Memory B cell (primary cell): ENCODE measurements around the gene TTLL8.

ENCODE experiments used
- ATAC-seq: fragments of 150-1000 bp; cut with Tn5 transposase; 2 replicates; pipeline ENCODE4 v1.10.0; 2021; ENCODE audit warnings: low read depth, mild to moderate bottlenecking, moderate library complexity
- DNase-seq, 2 donors: peaks; one replicate each; pipeline ENCODE4 v3.0.0; 2022; ENCODE audit warnings: low spot score in 2 of 2
- H3K27ac Mint-ChIP-seq: one replicate; pipeline ENCODE4 v1.8.0; 2022; ENCODE audit warnings: mild to moderate bottlenecking, moderate library complexity, mixed read lengths
- H3K27me3 Mint-ChIP-seq: one replicate; pipeline ENCODE4 v1.8.0; 2022; ENCODE audit warnings: mixed read lengths
- H3K36me3 Mint-ChIP-seq: one replicate; pipeline ENCODE4 v1.8.0; 2022; ENCODE audit warnings: mild to moderate bottlenecking, mixed read lengths
- H3K4me1 Mint-ChIP-seq: one replicate; pipeline ENCODE4 v1.8.0; 2022; ENCODE audit warnings: mixed read lengths
- H3K4me3 Mint-ChIP-seq: one replicate; pipeline ENCODE4 v1.8.0; 2022; ENCODE audit warnings: mild to moderate bottlenecking, moderate library complexity, mixed read lengths
- H3K9me3 Mint-ChIP-seq: one replicate; pipeline ENCODE4 v1.8.0; 2022; ENCODE audit warnings: mixed read lengths

Gene TTLL8

GRCh38 chr22:50058061-50058905 is at the start of gene TTLL8:
Gene TTLL8, minus strand, starts transcription at chr22:50058298.
- H3K4me3 Mint-ChIP-seq, result peak within 1 kb of the TSS; percentile 51
- ATAC-seq (peak; percentile 21), DNase-seq (no peak)
- H3K9me3 Mint-ChIP-seq, result peaks cover 5% of the 10 kb centered on the region
- peaks cover 19% of the 10 kb centered on the region for H3K4me1 Mint-ChIP-seq
- no peak within 1 kb of the TSS for H3K27ac Mint-ChIP-seq
- H3K36me3 Mint-ChIP-seq, result no peaks in the 10 kb centered on the region
- H3K27me3 Mint-ChIP-seq, result peaks cover 29% of the 10 kb centered on the region

GRCh38 chr22:50107529-50107928 is 49.4 kb upstream of the TTLL8 start:
- Mint-ChIP-seq H3K4me1 (peaks cover 8% of the 10 kb centered on the region), H3K9me3 (no peaks in the 10 kb centered on the region), H3K4me3 (no peak overlapping the region), H3K27me3 (peaks cover 7% of the 10 kb centered on the region), H3K36me3 (no peaks in the 10 kb centered on the region), H3K27ac (no peak overlapping the region)
- DNase-seq (no peak), ATAC-seq (no peak)

- Mint-ChIP-seq H3K27me3 (peaks cover 8% of the 10 kb centered on the region), H3K36me3 (no peaks in the 10 kb centered on the region), H3K9me3 (no peaks in the 10 kb centered on the region), H3K4me3 (no peak overlapping the region), H3K27ac (no peak overlapping the region), H3K4me1 (peaks cover 13% of the 10 kb centered on the region)
- DNase-seq, result no peak
- peak; percentile 49 for ATAC-seq
Observed at GRCh38 chr22:50105208-50106100, 47.4 kb upstream of the TTLL8 start.

- Mint-ChIP-seq H3K4me1 (peaks cover 13% of the 10 kb centered on the region), H3K4me3 (no peak overlapping the region), H3K9me3 (no peaks in the 10 kb centered on the region), H3K27ac (no peak overlapping the region), H3K36me3 (no peaks in the 10 kb centered on the region), H3K27me3 (peaks cover 10% of the 10 kb centered on the region)
- no peak for ATAC-seq
- DNase-seq, result no peak
Observed at GRCh38 chr22:50104141-50104544, 46.0 kb upstream of the TTLL8 start.

GRCh38 chr22:50102946-50103345 is 44.8 kb upstream of the TTLL8 start:
- Mint-ChIP-seq H3K9me3 (no peaks in the 10 kb centered on the region), H3K36me3 (no peaks in the 10 kb centered on the region), H3K4me1 (peaks cover 13% of the 10 kb centered on the region), H3K4me3 (no peak overlapping the region), H3K27ac (no peak overlapping the region), H3K27me3 (peaks cover 12% of the 10 kb centered on the region)
- no peak for DNase-seq
- peak; percentile 79 for ATAC-seq

GRCh38 chr22:50101870-50102565 is 43.9 kb upstream of the TTLL8 start:
- H3K36me3 Mint-ChIP-seq, result no peaks in the 10 kb centered on the region
- H3K4me3 Mint-ChIP-seq, result no peak overlapping the region
- H3K9me3 Mint-ChIP-seq, result no peaks in the 10 kb centered on the region
- DNase-seq (no peak), ATAC-seq (peak; percentile 52)
- H3K27me3 Mint-ChIP-seq, result peaks cover 12% of the 10 kb centered on the region
- peaks cover 13% of the 10 kb centered on the region for H3K4me1 Mint-ChIP-seq
- H3K27ac Mint-ChIP-seq, result no peak overlapping the region

- ATAC-seq (no peak), DNase-seq (no peak)
- Mint-ChIP-seq H3K4me3 (no peak overlapping the region), H3K4me1 (peaks cover 9% of the 10 kb centered on the region), H3K27me3 (peaks cover 18% of the 10 kb centered on the region), H3K27ac (no peak overlapping the region), H3K9me3 (no peaks in the 10 kb centered on the region), H3K36me3 (no peaks in the 10 kb centered on the region)
Observed at GRCh38 chr22:50098052-50098451, 40.0 kb upstream of the TTLL8 start.

- no peak for DNase-seq
- Mint-ChIP-seq H3K4me3 (no peak overlapping the region), H3K27me3 (peaks cover 6% of the 10 kb centered on the region), H3K4me1 (no peaks in the 10 kb centered on the region), H3K36me3 (peaks cover under 1% of the 10 kb centered on the region), H3K9me3 (peaks cover 3% of the 10 kb centered on the region), H3K27ac (no peak overlapping the region)
- ATAC-seq, result no peak
Observed at GRCh38 chr22:50092342-50092741, 34.2 kb upstream of the TTLL8 start.

GRCh38 chr22:50091092-50091768 is 33.1 kb upstream of the TTLL8 start:
- H3K4me3 Mint-ChIP-seq, result no peak overlapping the region
- no peak for ATAC-seq
- peaks cover 7% of the 10 kb centered on the region for H3K27me3 Mint-ChIP-seq
- peaks cover 6% of the 10 kb centered on the region for H3K36me3 Mint-ChIP-seq
- H3K4me1 Mint-ChIP-seq, result no peaks in the 10 kb centered on the region
- no peak overlapping the region for H3K27ac Mint-ChIP-seq
- DNase-seq, result no peak
- peaks cover 10% of the 10 kb centered on the region for H3K9me3 Mint-ChIP-seq

- Mint-ChIP-seq H3K4me3 (no peak overlapping the region), H3K36me3 (peaks cover 6% of the 10 kb centered on the region), H3K9me3 (peaks cover 10% of the 10 kb centered on the region), H3K27ac (no peak overlapping the region), H3K4me1 (peaks cover 1% of the 10 kb centered on the region), H3K27me3 (peaks cover 6% of the 10 kb centered on the region)
- DNase-seq, result no peak
- no peak for ATAC-seq
Observed at GRCh38 chr22:50090412-50090714, 32.3 kb upstream of the TTLL8 start.

- H3K4me1 Mint-ChIP-seq, result peaks cover 5% of the 10 kb centered on the region
- no peak within 1 kb of the TSS for H3K4me3 Mint-ChIP-seq
- H3K27ac Mint-ChIP-seq, result no peak within 1 kb of the TSS
- peaks cover 10% of the 10 kb centered on the region for H3K9me3 Mint-ChIP-seq
- H3K36me3 Mint-ChIP-seq, result peaks cover 6% of the 10 kb centered on the region
- H3K27me3 Mint-ChIP-seq, result peaks cover 8% of the 10 kb centered on the region
- ATAC-seq (no peak), DNase-seq (no peak)
Observed at GRCh38 chr22:50089682-50090411, 31.7 kb upstream of the TTLL8 start, which contains the start of gene MOV10L1. Gene MOV10L1, plus strand, starts transcription at chr22:50090006. Its CDS starts 83 bp downstream, at chr22:50090089.

- Mint-ChIP-seq H3K27me3 (peaks cover 8% of the 10 kb centered on the region), H3K4me3 (no peak overlapping the region)
- no peak for ATAC-seq
Observed at GRCh38 chr22:50089231-50089630, 31.1 kb upstream of the TTLL8 start.

GRCh38 chr22:50088096-50088495 is 30.0 kb upstream of the TTLL8 start:
- peaks cover 11% of the 10 kb centered on the region for H3K27me3 Mint-ChIP-seq
- peaks cover 6% of the 10 kb centered on the region for H3K36me3 Mint-ChIP-seq
- peaks cover 10% of the 10 kb centered on the region for H3K9me3 Mint-ChIP-seq
- H3K27ac Mint-ChIP-seq, result no peak overlapping the region
- ATAC-seq (no peak), DNase-seq (no peak)
- H3K4me3 Mint-ChIP-seq, result no peak overlapping the region
- H3K4me1 Mint-ChIP-seq, result peaks cover 5% of the 10 kb centered on the region

More at GRCh38 chr22:50089231-50089630, 31.1 kb upstream of the TTLL8 start:
- peaks cover 6% of the 10 kb centered on the region for H3K36me3 Mint-ChIP-seq
- peaks cover 10% of the 10 kb centered on the region for H3K9me3 Mint-ChIP-seq
- H3K27ac Mint-ChIP-seq, result no peak overlapping the region
- DNase-seq, result no peak
- H3K4me1 Mint-ChIP-seq, result peaks cover 5% of the 10 kb centered on the region
